Ovary (tissue), 9 donors: ENCODE results near the gene CACNA1D. TPM values are rescaled to one million over a fixed set of nuclear protein-coding genes. Genes with fewer than 3 reads are reported as not detected.
"Not testable (repeated sequence)": the region's sequence is repeated elsewhere in the genome, so short reads cannot be mapped to it uniquely, and the experiment has no call there.

Experiments
- DNase-seq, 5 donors: peaks; one replicate each; pipeline ENCODE4 v3.0.0-alpha.2; 2019 to 2020
- H3K27ac ChIP-seq, 2 donors: fragments of 200-600 bp; one replicate each; pipeline versions ENCODE4 v1.5.1 to v1.8.0; 2019 to 2022
- H3K27me3 ChIP-seq: fragments of 200-600 bp; one replicate; pipeline ENCODE4 v1.8.0; 2022
- H3K36me3 ChIP-seq: fragments of 200-600 bp; sonication (generic); one replicate; pipeline ENCODE4 v1.5.1; 2019
- H3K4me1 ChIP-seq: one replicate; pipeline ENCODE4 v1.8.1; 2013; ENCODE audit warnings: mild to moderate bottlenecking, moderate library complexity; ENCODE audit not compliant: insufficient read depth
- H3K4me3 ChIP-seq: fragments of 200-600 bp; sonication (generic); one replicate; pipeline ENCODE4 v1.5.1; 2017
- H3K9me3 ChIP-seq, 2 donors: fragments of 200-600 bp in 1 of 2; sonication (generic) in 1 of 2; one replicate each; pipeline versions ENCODE4 v1.5.1 to v1.8.1; 2013 to 2019; ENCODE audit warnings: mild to moderate bottlenecking in 1 of 2, moderate library complexity in 1 of 2
- CTCF ChIP-seq, 3 donors: fragments of 450-650 bp in 2 of 3; fragments of 200-600 bp in 1 of 3; IDR thresholded peaks; one replicate each; pipeline versions ENCODE4 v1.5.1 to v1.8.0; 2016 to 2022; ENCODE audit warnings: antibody characterized with exemption in 3 of 3, mild to moderate bottlenecking in 1 of 3
- EP300 ChIP-seq: sonication (generic); formaldehyde crosslinking; IDR thresholded peaks from one replicate; pipeline ENCODE4 v1.6.1; 2017; ENCODE audit warnings: antibody characterized with exemption
- POLR2A ChIP-seq: fragments of 450-650 bp; IDR thresholded peaks from one replicate; pipeline ENCODE4 v1.6.1; 2017; ENCODE audit warnings: antibody characterized with exemption, mild to moderate bottlenecking, moderate library complexity
- WGBS, 3 donors: extraction: QIAGEN DNeasy Blood & Tissue Kit in 1 of 3; methylation state at CpG; one replicate each; pipeline versions ENCODE4 v1.1.5 to v1.1.7; 2013 to 2017; 5-methylcytosine and 5-hydroxymethylcytosine counted together
- intact Hi-C, 4 donors: fragments of 100-400 bp; cut with DNase I; formaldehyde crosslinking; loops; one replicate each; pipeline versions ENCODE4 v1.11.0 to v1.15.1; 2022 to 2023
- polyA plus RNA-seq, 2 donors: library from polyadenylated mRNA; stranded (reverse); fragments of 200-250 nt in 1 of 2; fragments of 350-450 nt in 1 of 2; fragmentation: Illumina TruSeq in 1 of 2; extraction: RNeasy Lipid Tissue Mini Kit (QIAGEN cat#74804) in 1 of 2; gene quantifications; one replicate each; pipeline ENCODE4 v1.2.3, GENCODE V29; 2013 to 2014
- total RNA-seq, 7 donors: library from RNA; depleted of rRNA in 2 of 7; stranded (reverse); fragments of >200 nt in 2 of 7; fragmentation: NEBNext Ultra II Directional in 3 of 7; extraction: Animal tissue kit (Norgen Biotek cat#: 25700) in 3 of 7; gene quantifications; one replicate each; pipeline versions ENCODE4 v1.1.0 to v1.2.4, GENCODE V29; 2016 to 2023
- donor health status: DM: no; HTN: no; CAD: no; lungs with moderate emphysema.
- donor health status: DM: no; HTN: no; CAD: no.
- donor health status: Bipolar disorder and iron deficiency.
- donor health status: DM: yes; HTN: yes; CAD: no.
- donor health status: DM: no; HTN: no; CAD: no.
- donor health status: DM: yes; HTN: yes; CAD: no.

CACNA1D gene
- total and polyA plus RNA-seq, 9 donors, result 0.23 to 9.3 (median 5.1) TPM

- no peak for DNase-seq
- H3K9me3 ChIP-seq, result no peaks in the 10 kb centered on the region
- no peak overlapping the region for H3K27ac ChIP-seq
- H3K4me1 ChIP-seq, result no peaks in the 10 kb centered on the region
- intact Hi-C loops, result no loop called here
- no peak overlapping the region for H3K4me3 ChIP-seq
- no peaks in the 10 kb centered on the region for H3K36me3 ChIP-seq
- TF ChIP-seq EP300 (no peak), CTCF (IDR thresholded peaks at IDR 0.05) (no peak), POLR2A (no peak)
- no peaks in the 10 kb centered on the region for H3K27me3 ChIP-seq
- WGBS, 3 donors, result 87 to 90% (median 88%) methylated on average over 11 of the region's 11 CpGs
These were observed 72.2 kb downstream of the CACNA1D start for GRCh38 chr3:53566461-53567145.

GRCh38 chr3:53570081-53570480 is 75.7 kb downstream of the CACNA1D start:
- Histone ChIP-seq H3K27me3 (no peaks in the 10 kb centered on the region), H3K9me3 (no peaks in the 10 kb centered on the region), H3K36me3 (no peaks in the 10 kb centered on the region), H3K4me1 (no peaks in the 10 kb centered on the region), H3K4me3 (no peak overlapping the region), H3K27ac (no peak overlapping the region)
- intact Hi-C loops, result no loop called here
- DNase-seq, result no peak
- WGBS, 3 donors, result 7 to 17% (median 8%) methylated on average over 2 of the region's 2 CpGs
- no peak for TF ChIP-seq EP300
- TF ChIP-seq CTCF (IDR thresholded peaks at IDR 0.05), result no peak
- no peak for TF ChIP-seq POLR2A

- H3K9me3 ChIP-seq, result no peaks in the 10 kb centered on the region
- no peaks in the 10 kb centered on the region for H3K4me1 ChIP-seq
- H3K4me3 ChIP-seq, result no peak overlapping the region
- no peaks in the 10 kb centered on the region for H3K36me3 ChIP-seq
- TF ChIP-seq POLR2A (no peak), CTCF (IDR thresholded peaks at IDR 0.05) (no peak), EP300 (no peak)
- 67 to 78% (median 72%) methylated on average over 3 of the region's 3 CpGs for WGBS, 3 donors
- no peaks in the 10 kb centered on the region for H3K27me3 ChIP-seq
- intact Hi-C loops, result no loop called here
- no peak for DNase-seq
- H3K27ac ChIP-seq, result no peak overlapping the region
These were observed 76.3 kb downstream of the CACNA1D start for GRCh38 chr3:53570709-53571108.

GRCh38 chr3:53571264-53571663 is 76.9 kb downstream of the CACNA1D start:
- no peak overlapping the region for H3K27ac ChIP-seq
- no peaks in the 10 kb centered on the region for H3K36me3 ChIP-seq
- intact Hi-C loops, result no loop called here
- H3K9me3 ChIP-seq, result no peaks in the 10 kb centered on the region
- no peaks in the 10 kb centered on the region for H3K27me3 ChIP-seq
- H3K4me1 ChIP-seq, result no peaks in the 10 kb centered on the region
- TF ChIP-seq EP300 (no peak), POLR2A (no peak), CTCF (IDR thresholded peaks at IDR 0.05) (no peak)
- no peak for DNase-seq
- H3K4me3 ChIP-seq, result no peak overlapping the region
- 84 to 87% (median 86%) methylated on average over 4 of the region's 4 CpGs for WGBS, 3 donors

GRCh38 chr3:53572184-53572583 is 77.8 kb downstream of the CACNA1D start:
- H3K36me3 ChIP-seq, H3K27ac ChIP-seq, intact Hi-C loops, H3K4me1 ChIP-seq, H3K4me3 ChIP-seq, H3K9me3 ChIP-seq, DNase-seq, H3K27me3 ChIP-seq: not testable (repeated sequence)
- 93 to 94% (median 93%) methylated on average over 4 of the region's 4 CpGs for WGBS, 3 donors
